ENCODE results near the gene TMEM178B. TPM values are rescaled to one million over a fixed set of nuclear protein-coding genes. Genes with fewer than 3 reads are reported as not detected.

The TMEM178B gene
- total RNA-seq, 1 experiment from 2014 or later = not detected

DNA sequence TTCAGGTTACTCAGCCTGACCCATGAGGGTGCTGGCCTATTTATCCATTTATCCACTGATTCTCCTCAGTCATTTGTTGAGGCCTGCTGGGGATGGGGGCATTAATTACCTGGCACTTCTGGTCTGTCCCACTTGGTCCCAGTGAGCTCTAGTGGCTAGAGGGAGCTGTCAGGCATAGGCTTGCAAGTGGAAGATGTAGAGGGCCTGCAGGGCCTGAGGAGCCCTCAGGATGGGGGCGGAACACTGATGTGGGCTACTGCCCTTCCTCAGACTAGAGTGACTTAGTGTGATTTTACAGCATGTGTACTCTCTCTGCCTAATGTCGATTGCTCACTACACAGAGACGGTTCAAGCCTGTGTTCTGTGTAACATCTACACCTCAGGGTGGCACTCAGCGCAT, 45.3 kb downstream of the TMEM178B start:
- H3K9me3 ChIP-seq (ENCODE audit: insufficient read depth, low read depth) = no peaks in the 10 kb centered on the region
- DNase-seq = no peak
- H4K20me1 ChIP-seq (ENCODE audit: insufficient read depth) = no peaks in the 10 kb centered on the region
- no peak overlapping the region for H2AFZ ChIP-seq
- no peaks in the 10 kb centered on the region for H3K4me1 ChIP-seq (replicated peaks; ENCODE audit: insufficient read depth)
- no peaks in the 10 kb centered on the region for H3K79me2 ChIP-seq (ENCODE audit: low read depth)
- H3K4me2 ChIP-seq = no peak overlapping the region
- no peak overlapping the region for H3K27ac ChIP-seq
- intact Hi-C loops (cut with micrococcal nuclease; ENCODE audit: unreplicated experiment) = no loop called here
- H3K9me2 ChIP-seq (ENCODE audit: insufficient read depth) = no peaks in the 10 kb centered on the region
- H3F3A ChIP-seq (ENCODE audit: insufficient read depth, low read depth) = no peaks in the 10 kb centered on the region
- no peak overlapping the region for H3K4me3 ChIP-seq
- ChIA-PET CTCF (no interaction called here), POLR2A (ENCODE audit: unreplicated experiment) (no interaction called here)
- BruUV-seq (replicated peaks) = no TSS peak
- peaks cover 26% of the 10 kb centered on the region; the same call in 1 of the 2 replicates for H3K27me3 ChIP-seq (ENCODE audit: insufficient read depth, low read depth)
- TF ChIP-seq, protein P1, sequence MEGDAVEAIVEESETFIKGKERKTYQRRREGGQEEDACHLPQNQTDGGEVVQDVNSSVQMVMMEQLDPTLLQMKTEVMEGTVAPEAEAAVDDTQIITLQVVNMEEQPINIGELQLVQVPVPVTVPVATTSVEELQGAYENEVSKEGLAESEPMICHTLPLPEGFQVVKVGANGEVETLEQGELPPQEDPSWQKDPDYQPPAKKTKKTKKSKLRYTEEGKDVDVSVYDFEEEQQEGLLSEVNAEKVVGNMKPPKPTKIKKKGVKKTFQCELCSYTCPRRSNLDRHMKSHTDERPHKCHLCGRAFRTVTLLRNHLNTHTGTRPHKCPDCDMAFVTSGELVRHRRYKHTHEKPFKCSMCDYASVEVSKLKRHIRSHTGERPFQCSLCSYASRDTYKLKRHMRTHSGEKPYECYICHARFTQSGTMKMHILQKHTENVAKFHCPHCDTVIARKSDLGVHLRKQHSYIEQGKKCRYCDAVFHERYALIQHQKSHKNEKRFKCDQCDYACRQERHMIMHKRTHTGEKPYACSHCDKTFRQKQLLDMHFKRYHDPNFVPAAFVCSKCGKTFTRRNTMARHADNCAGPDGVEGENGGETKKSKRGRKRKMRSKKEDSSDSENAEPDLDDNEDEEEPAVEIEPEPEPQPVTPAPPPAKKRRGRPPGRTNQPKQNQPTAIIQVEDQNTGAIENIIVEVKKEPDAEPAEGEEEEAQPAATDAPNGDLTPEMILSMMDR (conservative IDR thresholded peaks at IDR 0.05) = no peak
- TF ChIP-seq EZH2 (IDR thresholded peaks at IDR 0.05; ENCODE audit: low read depth) = no peak
- H3K36me3 ChIP-seq (ENCODE audit: low read depth) = no peaks in the 10 kb centered on the region

DNA sequence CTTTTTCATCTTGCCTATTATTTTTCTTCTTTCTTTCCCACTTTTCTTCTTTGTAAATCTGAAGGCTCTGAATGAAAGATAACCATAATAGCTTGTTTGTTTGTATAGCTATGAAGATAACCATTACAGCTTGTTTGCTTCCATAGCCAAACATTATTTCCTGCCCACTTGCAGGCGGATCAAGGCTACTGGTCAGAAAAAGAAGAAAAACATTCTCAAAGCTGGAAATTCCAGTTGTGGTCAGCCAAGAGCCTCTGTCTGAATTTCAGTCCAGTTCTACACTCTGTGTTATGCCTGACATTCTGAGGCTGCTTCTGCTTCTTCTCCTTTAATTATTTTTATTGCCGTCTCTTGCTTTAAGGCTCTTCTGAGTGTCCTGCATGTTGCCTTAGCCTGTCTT, 48.9 kb downstream of the TMEM178B start:
- POLR2A ChIA-PET (ENCODE audit: unreplicated experiment) = no interaction called here
- Histone ChIP-seq H3K9me3 (ENCODE audit: insufficient read depth, low read depth) (no peaks in the 10 kb centered on the region), H3K79me2 (ENCODE audit: low read depth) (no peaks in the 10 kb centered on the region), H3K4me1 (replicated peaks; ENCODE audit: insufficient read depth) (no peaks in the 10 kb centered on the region), H3K36me3 (ENCODE audit: low read depth) (no peaks in the 10 kb centered on the region), H4K20me1 (ENCODE audit: insufficient read depth) (no peaks in the 10 kb centered on the region), H3K4me2 (no peak overlapping the region), H2AFZ (no peak overlapping the region), H3F3A (ENCODE audit: insufficient read depth, low read depth) (no peaks in the 10 kb centered on the region), H3K27ac (no peak overlapping the region), H3K4me3 (no peak overlapping the region), H3K27me3 (ENCODE audit: insufficient read depth, low read depth) (peaks cover 56% of the 10 kb centered on the region), H3K9me2 (ENCODE audit: insufficient read depth) (no peaks in the 10 kb centered on the region)
- no peak for DNase-seq
- intact Hi-C loops (cut with micrococcal nuclease; ENCODE audit: unreplicated experiment) = no loop called here
- no TSS peak for BruUV-seq (replicated peaks)
- CTCF ChIA-PET = no interaction called here
- TF ChIP-seq, protein P1 (conservative IDR thresholded peaks at IDR 0.05) = no peak
- no peak for TF ChIP-seq EZH2 (IDR thresholded peaks at IDR 0.05; ENCODE audit: low read depth)

DNA sequence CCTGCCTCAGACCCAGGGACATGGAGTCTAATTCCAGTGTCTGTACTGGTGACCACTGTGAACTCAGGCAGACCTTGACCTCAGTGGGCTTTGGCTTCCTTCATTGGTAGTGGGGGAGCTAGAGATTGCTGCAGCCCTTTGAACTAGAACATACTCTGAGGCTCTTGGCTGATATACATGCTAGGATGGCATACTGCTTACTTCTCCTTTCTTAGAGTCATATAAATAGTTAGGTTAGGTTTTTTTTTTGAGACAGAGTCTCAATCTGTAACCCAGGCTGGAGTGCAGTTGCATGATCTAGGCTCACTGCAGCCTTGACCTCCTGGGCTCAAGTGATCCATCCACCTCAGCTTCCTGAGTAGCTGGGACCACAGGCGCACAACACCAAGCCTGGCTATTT, 49.7 kb downstream of the TMEM178B start:
- Histone ChIP-seq H4K20me1 (ENCODE audit: insufficient read depth) (no peaks in the 10 kb centered on the region), H3K79me2 (ENCODE audit: low read depth) (no peaks in the 10 kb centered on the region), H3K4me2 (no peak overlapping the region), H3K9me2 (ENCODE audit: insufficient read depth) (no peaks in the 10 kb centered on the region), H2AFZ (no peak overlapping the region), H3K36me3 (ENCODE audit: low read depth) (no peaks in the 10 kb centered on the region), H3K27ac (no peak overlapping the region), H3K4me3 (no peak overlapping the region), H3F3A (ENCODE audit: insufficient read depth, low read depth) (no peaks in the 10 kb centered on the region), H3K4me1 (replicated peaks; ENCODE audit: insufficient read depth) (no peaks in the 10 kb centered on the region), H3K27me3 (ENCODE audit: insufficient read depth, low read depth) (peaks cover 56% of the 10 kb centered on the region), H3K9me3 (ENCODE audit: insufficient read depth, low read depth) (no peaks in the 10 kb centered on the region)
- CTCF ChIA-PET = no interaction called here
- BruUV-seq (replicated peaks) = no TSS peak
- TF ChIP-seq EZH2 (IDR thresholded peaks at IDR 0.05; ENCODE audit: low read depth) = no peak
- TF ChIP-seq, protein P1 (conservative IDR thresholded peaks at IDR 0.05) = no peak
- intact Hi-C loops (cut with micrococcal nuclease; ENCODE audit: unreplicated experiment) = no loop called here
- POLR2A ChIA-PET (ENCODE audit: unreplicated experiment) = no interaction called here
- DNase-seq = no peak

Data from PC-9 (cell line).